Measurements from ENCODE around the gene FEN1. TPM values are rescaled to one million over a fixed set of nuclear protein-coding genes. Genes with fewer than 3 reads are reported as not detected.
A peak's percentile ranks its signal among the peaks of the same experiment; 100 is the strongest.

FEN1 gene
- total RNA-seq, 6 donors from 2014 or later, result 6.0 to 9.1 (median 7.0) TPM

DNA sequence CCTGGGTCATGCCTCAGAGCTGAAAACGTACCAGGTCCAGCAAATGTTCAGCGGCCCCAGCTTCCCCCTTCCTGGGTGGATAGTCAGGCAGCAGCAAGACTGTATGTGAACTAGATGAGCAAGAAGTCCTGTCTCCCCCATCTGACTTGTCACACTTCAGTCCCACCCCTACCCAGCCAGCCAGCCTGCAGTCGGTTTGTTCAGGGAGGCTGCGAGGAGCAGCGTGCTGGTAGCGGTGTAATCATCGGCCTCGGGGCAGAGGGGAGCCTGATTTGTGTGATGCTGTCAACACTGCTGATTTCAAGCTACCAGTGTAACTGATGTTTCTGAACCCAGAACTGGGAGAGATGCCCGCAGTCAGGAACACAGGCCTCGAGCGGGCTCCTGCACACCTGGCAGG is 9.9 kb upstream of the FEN1 start:
- DNase-seq (peak in 1 of 2 donors; percentile 29), ATAC-seq (ENCODE audit: low FRiP score in 2 of 2) (no peak)
- TF ChIP-seq POLR2AphosphoS5 (IDR thresholded peaks at IDR 0.05) (no peak), EP300 (IDR thresholded peaks at IDR 0.05) (no peak), POLR2A (IDR thresholded peaks at IDR 0.05) (no peak)
- TF ChIP-seq, protein P1, sequence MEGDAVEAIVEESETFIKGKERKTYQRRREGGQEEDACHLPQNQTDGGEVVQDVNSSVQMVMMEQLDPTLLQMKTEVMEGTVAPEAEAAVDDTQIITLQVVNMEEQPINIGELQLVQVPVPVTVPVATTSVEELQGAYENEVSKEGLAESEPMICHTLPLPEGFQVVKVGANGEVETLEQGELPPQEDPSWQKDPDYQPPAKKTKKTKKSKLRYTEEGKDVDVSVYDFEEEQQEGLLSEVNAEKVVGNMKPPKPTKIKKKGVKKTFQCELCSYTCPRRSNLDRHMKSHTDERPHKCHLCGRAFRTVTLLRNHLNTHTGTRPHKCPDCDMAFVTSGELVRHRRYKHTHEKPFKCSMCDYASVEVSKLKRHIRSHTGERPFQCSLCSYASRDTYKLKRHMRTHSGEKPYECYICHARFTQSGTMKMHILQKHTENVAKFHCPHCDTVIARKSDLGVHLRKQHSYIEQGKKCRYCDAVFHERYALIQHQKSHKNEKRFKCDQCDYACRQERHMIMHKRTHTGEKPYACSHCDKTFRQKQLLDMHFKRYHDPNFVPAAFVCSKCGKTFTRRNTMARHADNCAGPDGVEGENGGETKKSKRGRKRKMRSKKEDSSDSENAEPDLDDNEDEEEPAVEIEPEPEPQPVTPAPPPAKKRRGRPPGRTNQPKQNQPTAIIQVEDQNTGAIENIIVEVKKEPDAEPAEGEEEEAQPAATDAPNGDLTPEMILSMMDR (IDR thresholded peaks at IDR 0.05), result no peak
- Histone ChIP-seq H3K27me3 (no peaks in the 10 kb centered on the region), H3K36me3 (peaks cover 3 to 53% (median 39%) of the 10 kb centered on the region in 4 donors), H3K27ac (no peak overlapping the region), H3K4me3 (no peak overlapping the region), H3K4me1 (peaks cover 0 to 2% (median under 1%) of the 10 kb centered on the region in 4 donors), H3K9me3 (no peaks in the 10 kb centered on the region)
- WGBS, 2 donors, result 95 to 97% methylated on average over 9 to 11 of the region's 11 CpGs

DNA sequence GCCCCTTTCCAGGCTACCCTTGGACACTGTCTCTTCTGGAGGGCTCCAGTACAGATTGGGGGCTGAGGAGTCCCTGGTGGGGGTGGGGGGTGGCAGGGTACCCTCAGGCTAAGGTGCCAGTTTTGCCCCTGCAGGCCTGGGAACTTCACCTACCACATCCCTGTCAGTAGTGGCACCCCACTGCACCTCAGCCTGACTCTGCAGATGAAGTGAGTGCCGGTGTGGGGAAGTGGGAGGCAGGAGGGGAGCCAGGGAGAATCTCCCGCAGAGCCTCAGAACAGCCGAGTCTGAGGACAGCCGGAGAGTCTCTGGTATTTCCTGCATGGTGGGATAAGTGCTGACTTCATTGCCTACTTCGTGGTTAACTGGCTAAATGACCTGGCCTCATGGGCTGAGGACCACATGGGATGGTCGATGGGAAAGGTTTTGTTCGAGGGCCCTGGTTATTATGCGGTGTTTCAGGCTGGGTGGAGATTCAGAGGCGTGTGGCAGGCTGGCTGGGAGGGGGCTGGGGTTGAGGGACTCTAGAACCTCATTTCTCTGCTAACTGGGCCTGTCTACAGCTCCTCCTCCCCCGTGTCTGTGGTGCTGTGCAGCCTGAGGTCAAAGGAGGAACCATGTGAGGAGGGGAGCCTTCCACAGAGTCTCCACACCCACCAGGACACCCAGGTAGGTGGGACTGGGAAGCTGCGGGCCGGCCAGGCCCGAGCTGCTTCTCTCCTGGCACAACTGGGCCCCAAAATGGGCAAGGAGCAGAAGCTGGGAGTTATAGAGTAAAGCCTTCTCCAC is 8.8 kb upstream of the FEN1 start:
- ATAC-seq (ENCODE audit: low FRiP score in 2 of 2) (no peak), DNase-seq (peak in 1 of 2 donors; percentile 55)
- H3K4me1 ChIP-seq, result no peaks in the 10 kb centered on the region
- H3K36me3 ChIP-seq, result peaks cover 13 to 64% (median 48%) of the 10 kb centered on the region in 4 donors
- no peak overlapping the region for H3K27ac ChIP-seq
- H3K27me3 ChIP-seq, result no peaks in the 10 kb centered on the region
- no peak overlapping the region for H3K4me3 ChIP-seq
- no peaks in the 10 kb centered on the region for H3K9me3 ChIP-seq
- WGBS, 2 donors, result 59 to 72% methylated on average over 10 to 11 of the region's 13 CpGs
- TF ChIP-seq POLR2A (IDR thresholded peaks at IDR 0.05), result no peak
- TF ChIP-seq EP300 (IDR thresholded peaks at IDR 0.05), result no peak
- TF ChIP-seq POLR2AphosphoS5 (IDR thresholded peaks at IDR 0.05), result no peak
- TF ChIP-seq, protein P1 (IDR thresholded peaks at IDR 0.05), result no peak

DNA sequence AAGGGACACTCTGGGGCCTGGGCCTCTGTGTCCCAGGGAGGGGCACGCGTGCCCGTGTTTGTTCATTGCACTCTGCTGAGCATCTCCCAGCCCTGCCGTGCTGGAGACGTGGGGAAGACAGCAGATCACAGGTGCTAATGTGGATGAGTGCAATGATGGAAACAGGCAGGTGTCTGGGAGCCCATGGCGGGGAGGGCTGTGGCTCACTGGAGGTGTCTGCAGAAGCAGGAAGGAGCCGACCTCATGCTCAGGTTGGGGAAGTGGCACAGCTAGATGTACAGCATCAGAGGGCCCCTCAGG is 8.3 kb upstream of the FEN1 start:
- Histone ChIP-seq H3K36me3 (peaks cover 16 to 70% (median 53%) of the 10 kb centered on the region in 4 donors), H3K4me1 (no peaks in the 10 kb centered on the region)
- ATAC-seq (ENCODE audit: low FRiP score in 2 of 2), result no peak

GRCh38 chr11:61785837-61786402 is 6.8 kb upstream of the FEN1 start:
- 89 to 96% methylated on average over 3 to 5 of the region's 11 CpGs for WGBS, 2 donors

More for the DNA sequence above, 8.3 kb upstream of the FEN1 start:
- 75 to 92% methylated on average over 6 to 7 of the region's 7 CpGs for WGBS, 2 donors
- TF ChIP-seq POLR2AphosphoS5 (IDR thresholded peaks at IDR 0.05) (no peak), POLR2A (IDR thresholded peaks at IDR 0.05) (no peak), EP300 (IDR thresholded peaks at IDR 0.05) (no peak)
- TF ChIP-seq, protein P1 (IDR thresholded peaks at IDR 0.05), result no peak
- H3K27me3 ChIP-seq, result no peaks in the 10 kb centered on the region
- no peak overlapping the region for H3K4me3 ChIP-seq
- no peak for DNase-seq
- no peaks in the 10 kb centered on the region for H3K9me3 ChIP-seq
- no peak overlapping the region for H3K27ac ChIP-seq

More at GRCh38 chr11:61785837-61786402, 6.8 kb upstream of the FEN1 start:
- TF ChIP-seq POLR2AphosphoS5 (IDR thresholded peaks at IDR 0.05) (no peak), POLR2A (IDR thresholded peaks at IDR 0.05) (no peak), EP300 (IDR thresholded peaks at IDR 0.05) (no peak)
- TF ChIP-seq, protein P1 (IDR thresholded peaks at IDR 0.05), result no peak
- Histone ChIP-seq H3K9me3 (no peaks in the 10 kb centered on the region), H3K4me3 (no peak overlapping the region), H3K4me1 (peaks cover 0 to 2% (median 1%) of the 10 kb centered on the region in 4 donors), H3K36me3 (peaks cover 16 to 80% (median 63%) of the 10 kb centered on the region in 4 donors), H3K27ac (no peak overlapping the region), H3K27me3 (no peaks in the 10 kb centered on the region)
- DNase-seq, result no peak
- no peak for ATAC-seq (ENCODE audit: low FRiP score in 2 of 2)

Measured in upper lobe of left lung (tissue), 6 donors.